HUES48 (cell line): ENCODE results near the gene AXL.

ENCODE experiments used
- H3K27ac ChIP-seq: one replicate; pipeline ENCODE4 v1.7.0; 2013; ENCODE audit warnings: low read depth, low read length, inconsistent platforms
- H3K27me3 ChIP-seq: 2 replicates; pipeline ENCODE4 v1.6.1; 2013; ENCODE audit warnings: mild to moderate bottlenecking, low read length; ENCODE audit not compliant: control insufficient read depth, insufficient read depth
- H3K36me3 ChIP-seq: 2 replicates; pipeline ENCODE4 v1.6.1; 2013; ENCODE audit warnings: low read length; ENCODE audit not compliant: control insufficient read depth, insufficient read depth
- H3K4me1 ChIP-seq: 2 replicates; pipeline ENCODE4 v1.6.1; 2013; ENCODE audit warnings: mild to moderate bottlenecking, low read length; ENCODE audit not compliant: control insufficient read depth, insufficient read depth
- H3K4me3 ChIP-seq: 2 replicates; pipeline ENCODE4 v1.5.1; 2013; ENCODE audit warnings: mild to moderate bottlenecking, low read depth, low read length
- H3K9ac ChIP-seq: 2 replicates; pipeline ENCODE4 v1.6.1; 2013; ENCODE audit warnings: mild to moderate bottlenecking, low read depth, low read length, moderate library complexity
- H3K9me3 ChIP-seq: 2 replicates; pipeline ENCODE4 v1.6.1; 2013; ENCODE audit warnings: low read length; ENCODE audit not compliant: control insufficient read depth, insufficient read depth

Gene AXL

DNA sequence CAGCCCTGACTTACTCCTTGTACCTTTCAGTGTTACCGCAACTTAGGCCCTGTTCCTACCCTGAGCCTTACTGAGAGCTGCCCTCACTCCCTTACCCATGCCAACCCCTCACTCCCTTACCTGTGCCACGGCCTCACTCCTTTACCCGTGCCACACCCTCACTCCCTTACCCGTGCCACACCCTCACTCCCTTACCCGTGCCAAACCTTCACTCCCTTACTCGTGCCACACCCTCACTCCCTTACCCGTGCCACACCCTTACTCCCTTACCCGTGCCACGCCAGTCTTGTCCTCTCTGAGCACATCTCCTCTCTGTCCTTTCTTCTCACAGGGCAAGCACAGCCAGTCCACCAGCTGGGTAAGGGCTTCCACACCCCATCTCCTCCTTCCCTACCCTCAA lies 20.3 kb downstream of the AXL start:
- H3K27ac ChIP-seq: no peak overlapping the region
- H3K4me1 ChIP-seq: no peaks in the 10 kb centered on the region
- H3K36me3 ChIP-seq: peaks cover 30% of the 10 kb centered on the region
- no peaks in the 10 kb centered on the region for H3K9me3 ChIP-seq
- no peak overlapping the region for H3K4me3 ChIP-seq
- H3K9ac ChIP-seq: no peak overlapping the region
- H3K27me3 ChIP-seq: no peaks in the 10 kb centered on the region

GRCh38 chr19:41239961-41240574 lies 21.0 kb downstream of the AXL start:
- Histone ChIP-seq H3K27ac (no peak overlapping the region), H3K36me3 (peaks cover 28% of the 10 kb centered on the region), H3K27me3 (no peaks in the 10 kb centered on the region), H3K9me3 (no peaks in the 10 kb centered on the region), H3K9ac (no peak overlapping the region), H3K4me3 (no peak overlapping the region), H3K4me1 (no peaks in the 10 kb centered on the region)

- H3K9me3 ChIP-seq: no peaks in the 10 kb centered on the region
- H3K27ac ChIP-seq: no peak overlapping the region
- H3K27me3 ChIP-seq: no peaks in the 10 kb centered on the region
- no peak overlapping the region for H3K9ac ChIP-seq
- no peak overlapping the region for H3K4me3 ChIP-seq
- H3K36me3 ChIP-seq: peaks cover 35% of the 10 kb centered on the region
- no peaks in the 10 kb centered on the region for H3K4me1 ChIP-seq
Observed at GRCh38 chr19:41241859-41242258, 22.8 kb downstream of the AXL start.

- Histone ChIP-seq H3K36me3 (peaks cover 46% of the 10 kb centered on the region), H3K9ac (no peak overlapping the region), H3K4me3 (no peak overlapping the region), H3K27ac (no peak overlapping the region), H3K27me3 (no peaks in the 10 kb centered on the region), H3K4me1 (no peaks in the 10 kb centered on the region), H3K9me3 (no peaks in the 10 kb centered on the region)
Observed at GRCh38 chr19:41244117-41244516, 25.1 kb downstream of the AXL start.

- Histone ChIP-seq H3K27ac (no peak overlapping the region), H3K4me1 (no peaks in the 10 kb centered on the region), H3K4me3 (no peak overlapping the region), H3K27me3 (no peaks in the 10 kb centered on the region), H3K36me3 (peaks cover 52% of the 10 kb centered on the region), H3K9me3 (no peaks in the 10 kb centered on the region), H3K9ac (no peak overlapping the region)
Observed at GRCh38 chr19:41245843-41246242, 26.8 kb downstream of the AXL start.

DNA sequence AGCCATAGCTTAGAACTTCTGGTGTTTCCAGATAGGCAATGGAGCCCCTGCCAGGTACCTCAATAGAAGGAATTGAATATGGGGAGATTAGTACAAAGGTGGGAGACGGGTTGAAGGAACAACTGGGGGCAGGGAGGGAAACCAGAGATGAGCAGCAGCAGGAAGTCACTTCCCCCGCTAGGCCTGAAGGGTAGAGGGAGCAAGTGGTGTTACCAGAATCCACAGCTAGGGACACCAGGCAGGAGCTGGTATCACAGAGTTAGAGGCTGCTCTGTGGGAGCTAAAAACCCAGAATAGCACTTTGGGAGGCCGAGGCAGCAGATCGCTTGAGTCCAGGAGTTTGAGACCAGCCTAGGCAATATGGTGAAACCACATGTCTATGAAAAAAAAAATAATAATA lies 29.9 kb downstream of the AXL start:
- Histone ChIP-seq H3K4me1 (no peaks in the 10 kb centered on the region), H3K9me3 (no peaks in the 10 kb centered on the region), H3K4me3 (no peak overlapping the region), H3K9ac (no peak overlapping the region), H3K27me3 (no peaks in the 10 kb centered on the region), H3K36me3 (peaks cover 53% of the 10 kb centered on the region), H3K27ac (no peak overlapping the region)

DNA sequence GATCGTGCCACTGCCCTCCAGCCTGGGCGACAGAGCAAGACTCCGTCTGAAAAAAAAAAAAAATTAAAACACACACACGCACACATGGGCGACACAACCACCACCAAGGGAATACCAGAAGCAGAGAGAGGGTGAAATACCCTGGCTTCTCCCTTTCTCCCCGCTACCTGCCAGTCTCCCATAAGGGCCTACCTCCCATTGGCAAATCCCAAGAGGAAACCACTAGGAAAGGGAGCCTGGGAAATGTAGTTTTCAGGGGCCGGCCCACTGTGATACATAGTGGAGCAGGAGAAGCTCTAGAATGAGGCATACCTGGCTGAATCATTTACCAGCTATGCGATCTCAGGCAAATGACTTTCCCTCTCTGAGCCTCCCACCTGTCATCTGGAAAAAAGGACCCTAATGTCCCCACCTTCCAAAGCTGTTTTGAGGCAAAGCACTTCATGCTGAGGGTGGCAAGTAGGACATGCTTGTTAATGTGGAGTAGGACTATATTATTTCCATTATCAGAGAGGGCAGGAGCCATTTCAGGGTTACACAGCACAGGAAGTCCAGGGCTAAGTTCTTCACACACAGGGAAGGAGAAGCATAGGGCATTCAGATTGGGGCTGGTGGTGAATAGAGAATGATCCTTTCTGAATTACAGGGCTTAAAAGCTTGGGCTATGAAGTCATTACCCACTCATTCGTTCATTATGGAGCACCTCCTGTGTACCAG lies 30.8 kb downstream of the AXL start:
- Histone ChIP-seq H3K9me3 (no peaks in the 10 kb centered on the region), H3K4me1 (no peaks in the 10 kb centered on the region), H3K27me3 (no peaks in the 10 kb centered on the region), H3K36me3 (peaks cover 59% of the 10 kb centered on the region), H3K4me3 (no peak overlapping the region), H3K9ac (no peak overlapping the region), H3K27ac (no peak overlapping the region)

- Histone ChIP-seq H3K9me3 (no peaks in the 10 kb centered on the region), H3K27me3 (no peaks in the 10 kb centered on the region), H3K27ac (no peak overlapping the region), H3K9ac (no peak overlapping the region), H3K4me1 (no peaks in the 10 kb centered on the region), H3K4me3 (no peak overlapping the region), H3K36me3 (peaks cover 66% of the 10 kb centered on the region)
Observed at GRCh38 chr19:41253660-41254059, 34.6 kb downstream of the AXL start.

DNA sequence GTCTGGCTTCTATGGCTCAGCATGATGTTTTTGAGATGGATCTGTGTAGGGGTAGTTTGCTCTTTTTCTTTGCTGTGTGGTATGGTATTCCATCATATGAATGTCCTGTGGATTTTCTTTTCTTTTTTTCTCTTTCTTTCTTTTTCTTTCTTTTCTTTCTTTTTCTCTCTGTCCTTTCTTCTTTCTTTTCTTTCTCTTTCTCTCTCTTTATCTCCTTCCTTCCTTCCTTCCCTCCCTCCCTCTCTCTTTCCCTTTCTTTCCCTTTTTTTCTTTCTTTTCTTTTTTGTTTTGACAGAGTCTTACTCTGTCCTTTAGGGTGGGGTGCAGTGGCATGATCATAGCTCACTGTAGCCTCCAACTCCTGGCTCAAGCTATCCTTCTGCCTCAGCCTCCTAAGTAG lies 36.1 kb downstream of the AXL start:
- Histone ChIP-seq H3K36me3 (peaks cover 70% of the 10 kb centered on the region), H3K27me3 (no peaks in the 10 kb centered on the region)

GRCh38 chr19:41261474-41262190 lies 42.6 kb downstream of the AXL start:
- H3K4me1 ChIP-seq: peaks cover 4% of the 10 kb centered on the region; the same call in 1 of the 2 replicates
- no peak overlapping the region for H3K9ac ChIP-seq
- no peak overlapping the region for H3K27ac ChIP-seq
- H3K9me3 ChIP-seq: no peaks in the 10 kb centered on the region
- peak overlapping the region; percentile 85 for H3K4me3 ChIP-seq
- peaks cover 28% of the 10 kb centered on the region for H3K36me3 ChIP-seq
- H3K27me3 ChIP-seq: no peaks in the 10 kb centered on the region

More for the DNA sequence above, 36.1 kb downstream of the AXL start:
- Histone ChIP-seq H3K4me3 (no peak overlapping the region), H3K4me1 (no peaks in the 10 kb centered on the region), H3K27ac (no peak overlapping the region), H3K9ac (no peak overlapping the region), H3K9me3 (no peaks in the 10 kb centered on the region)
